IMR-90 (cell line): ENCODE measurements around the gene C16orf86. TPM values are rescaled to one million over a fixed set of nuclear protein-coding genes. Genes with fewer than 3 reads are reported as not detected.

Experiments
- ATAC-seq: fragments of 200-7000 bp; cut with Tn5 transposase; 2 replicates; pipeline ENCODE4 v1.9.1; 2020; ENCODE audit warnings: low read depth, mild to moderate bottlenecking, moderate library complexity
- BruUV-seq: library from RNA; stranded (reverse); fragments of 400-500 nt; replicated peaks from 2 replicates; lab custom pipeline; 2021; lab: Mats Ljungman, UMichigan
- CTCF ChIA-PET: fragments of 300-600 bp; formaldehyde crosslinking; extraction: SDS; loops from one replicate; lab custom pipeline; 2021; ENCODE audit warnings: antibody characterized with exemption; lab: Yijun Ruan, JAX
- POLR2A ChIA-PET: fragments of 300-600 bp; sonication (Branson Sonifier 250); formaldehyde crosslinking; loops from one replicate; lab custom pipeline; 2022; ENCODE audit warnings: antibody characterized with exemption; ENCODE audit not compliant: unreplicated experiment; lab: Charles Lee
- DNase-seq: peaks from one replicate; pipeline ENCODE4 v3.0.0; 2013
- H2AFZ ChIP-seq: replicated peaks from 2 replicates; pipeline ENCODE3; 2013; ENCODE audit warnings: low read length, mild to moderate bottlenecking; ENCODE audit not compliant: poor library complexity
- H2AK5ac ChIP-seq: 2 replicates; pipeline ENCODE4 v1.6.1; 2013; ENCODE audit warnings: low read depth, low read length, inconsistent platforms
- H2AK9ac ChIP-seq: replicated peaks from 2 replicates; pipeline ENCODE3; 2013; ENCODE audit warnings: mild to moderate bottlenecking, low read depth, low read length, moderate library complexity; ENCODE audit not compliant: poor library complexity
- H2BK120ac ChIP-seq: 2 replicates; pipeline ENCODE4 v1.6.1; 2013; ENCODE audit warnings: low read depth, low read length, inconsistent platforms
- H2BK15ac ChIP-seq: 3 replicates; pipeline ENCODE4 v1.6.1; 2013; ENCODE audit warnings: low read depth, low read length, inconsistent platforms
- H2BK20ac ChIP-seq: 2 replicates; pipeline ENCODE4 v1.6.1; 2013; ENCODE audit warnings: low read depth, mild to moderate bottlenecking, inconsistent platforms, low read length, moderate library complexity
- H2BK5ac ChIP-seq: 2 replicates; pipeline ENCODE4 v1.6.1; 2013; ENCODE audit warnings: mild to moderate bottlenecking, low read depth, low read length, inconsistent platforms; ENCODE audit not compliant: poor library complexity, severe bottlenecking
- H3K14ac ChIP-seq: replicated peaks from 2 replicates; pipeline ENCODE4 v1.6.1; 2013; ENCODE audit warnings: low read depth, low read length, inconsistent platforms
- H3K18ac ChIP-seq: 2 replicates; pipeline ENCODE4 v1.6.1; 2013; ENCODE audit warnings: low read depth, low read length, control low read depth
- H3K23ac ChIP-seq: 2 replicates; pipeline ENCODE4 v1.6.1; 2013; ENCODE audit warnings: low read depth, low read length, inconsistent platforms
- H3K27ac ChIP-seq: 2 replicates; pipeline ENCODE4 v1.5.1; 2013; ENCODE audit warnings: mild to moderate bottlenecking, control low read depth, low read length; ENCODE audit not compliant: insufficient read depth
- H3K27me3 ChIP-seq: 2 replicates; pipeline ENCODE4 v1.6.1; 2013; ENCODE audit warnings: low read length; ENCODE audit not compliant: control insufficient read depth, insufficient read depth
- H3K36me3 ChIP-seq: 2 replicates; pipeline ENCODE4 v1.6.1; 2013; ENCODE audit warnings: low read length, mixed read lengths; ENCODE audit not compliant: control insufficient read depth, insufficient read depth
- H3K4ac ChIP-seq: 2 replicates; pipeline ENCODE4 v1.6.1; 2013; ENCODE audit warnings: low read depth, low read length, inconsistent platforms
- H3K4me1 ChIP-seq: 2 replicates; pipeline ENCODE4 v1.6.1; 2013; ENCODE audit warnings: low read length, mixed read lengths; ENCODE audit not compliant: control insufficient read depth, insufficient read depth
- H3K4me2 ChIP-seq: 2 replicates; pipeline ENCODE4 v1.6.1; 2013; ENCODE audit warnings: low read depth, mild to moderate bottlenecking, control low read depth, low read length, moderate library complexity
- H3K4me3 ChIP-seq: 2 replicates; pipeline ENCODE4 v1.5.1; 2013; ENCODE audit warnings: low read depth, mild to moderate bottlenecking, control low read depth, low read length, moderate library complexity; ENCODE audit not compliant: insufficient read depth
- H3K56ac ChIP-seq: 2 replicates; pipeline ENCODE4 v1.6.1; 2013; ENCODE audit warnings: low read length, inconsistent platforms; ENCODE audit not compliant: insufficient read depth; ENCODE audit errors: extremely low read depth
- H3K79me1 ChIP-seq, 2 experiments: 2 replicates each; pipeline ENCODE4 v1.6.1; 2013; ENCODE audit warnings: low read length in 2 of 2, inconsistent platforms in 1 of 2, low read depth in 1 of 2
- H3K9ac ChIP-seq: 2 replicates; pipeline ENCODE4 v1.6.1; 2013; ENCODE audit warnings: low read depth, low read length, control low read depth
- H3K9me1 ChIP-seq: 2 replicates; pipeline ENCODE4 v1.6.1; 2013; ENCODE audit warnings: low read length, inconsistent platforms; ENCODE audit not compliant: insufficient read depth
- H3K9me3 ChIP-seq: 2 replicates; pipeline ENCODE4 v1.6.1; 2013; ENCODE audit warnings: low read length; ENCODE audit not compliant: control insufficient read depth, insufficient read depth
- H4K20me1 ChIP-seq: 2 replicates; pipeline ENCODE4 v1.6.1; 2013; ENCODE audit warnings: low read length, inconsistent platforms; ENCODE audit not compliant: insufficient read depth
- H4K5ac ChIP-seq: 2 replicates; pipeline ENCODE4 v1.6.1; 2013; ENCODE audit warnings: mild to moderate bottlenecking, low read depth, low read length, control low read depth
- H4K8ac ChIP-seq, 2 experiments: 2 replicates each; pipeline ENCODE4 v1.6.1; 2013; ENCODE audit warnings: low read depth in 2 of 2, low read length in 2 of 2, control low read depth in 1 of 2, inconsistent platforms in 1 of 2
- H4K91ac ChIP-seq: 2 replicates; pipeline ENCODE4 v1.6.1; 2013; ENCODE audit warnings: low read depth, low read length, inconsistent platforms; ENCODE audit not compliant: insufficient read depth
- BHLHE40 ChIP-seq: fragments of 150-350 bp; IDR thresholded peaks from 2 replicates; pipeline ENCODE4 v1.6.1; 2016; ENCODE audit warnings: mild to moderate bottlenecking, low read depth, low read length
- CEBPB ChIP-seq: IDR thresholded peaks from 2 replicates; pipeline ENCODE4 v1.6.1; 2012; ENCODE audit warnings: low read depth, low read length, improper control_type of control experiment
- MAZ ChIP-seq: IDR thresholded peaks from 2 replicates; pipeline ENCODE4 v1.6.1; 2012; ENCODE audit warnings: low read depth, mild to moderate bottlenecking, low read length, improper control_type of control experiment, moderate library complexity, borderline replicate concordance
- NFE2L2 ChIP-seq: fragments of 150-350 bp; IDR thresholded peaks from 2 replicates; pipeline ENCODE4 v1.6.1; 2016; ENCODE audit warnings: low read depth, mild to moderate bottlenecking, low read length
- POLR2A ChIP-seq: IDR thresholded peaks from 2 replicates; pipeline ENCODE4 v1.6.1; 2012; ENCODE audit warnings: mild to moderate bottlenecking, low read depth, low read length
- USF2 ChIP-seq: fragments of 150-350 bp; IDR thresholded peaks from 2 replicates; pipeline ENCODE4 v1.6.1; 2017; ENCODE audit warnings: mild to moderate bottlenecking, antibody characterized with exemption, low read length, low read depth
- WGBS, 2 experiments: methylation state at CpG; one replicate each; pipeline versions ENCODE4 v1.1.5 to v1.1.7; 2013; ENCODE audit warnings: missing lambda C conversion rate in 2 of 2; ENCODE audit not compliant: insufficient read length in 1 of 2; ENCODE audit errors: extremely low coverage in 2 of 2; 5-methylcytosine and 5-hydroxymethylcytosine counted together
- dilution Hi-C: fragments of 300-500 bp; cut with HindIII; formaldehyde crosslinking; loops from one replicate; pipeline ENCODE4 v1.14.3; 2018; ENCODE audit warnings: low sequenced_read_pairs; ENCODE audit not compliant: unreplicated experiment
- in situ Hi-C: fragments of 300-500 bp; cut with MboI; formaldehyde crosslinking; loops from 3 replicates; pipeline ENCODE4 v1.14.3; 2019; ENCODE audit warnings: low sequenced_read_pairs, inconsistent platforms, mixed read lengths
- intact Hi-C: fragments of 100-400 bp; cut with micrococcal nuclease; formaldehyde crosslinking; loops from 2 replicates; pipeline ENCODE4 v1.10.0; 2022
- polyA plus RNA-seq, 3 experiments: library from polyadenylated mRNA; depleted of rRNA; stranded (reverse); fragments of >200 nt; gene quantifications; 2 replicates each; pipeline ENCODE4 v1.2.3, GENCODE V29; 2012; ENCODE audit warnings: low replicate concordance in 1 of 3
- total RNA-seq: library from RNA; depleted of rRNA; stranded (reverse); fragments of >200 nt; gene quantifications from 2 replicates; pipeline ENCODE4 v1.2.3, GENCODE V29; 2012

Gene C16orf86
- total and polyA plus RNA-seq, 2 of the 4 experiments (the other 2 are of a cell fraction) = 0.54 to 0.70 TPM

GRCh38 chr16:67660564-67661028 is 6.0 kb upstream of the C16orf86 start, which contains the start of gene PARD6A:
TSS of gene PARD6A (plus strand) at chr16:67660960. CDS start at chr16:67661039, 79 bp downstream.
- peak within 1 kb of the TSS; percentile 88 for H4K91ac ChIP-seq
- H2BK20ac ChIP-seq = peak within 1 kb of the TSS; percentile 2; the same call in 1 of the 2 replicates
- H3K9me1 ChIP-seq = peaks cover 4% of the 10 kb centered on the region
- peak within 1 kb of the TSS; percentile 100 for H2AFZ ChIP-seq
- in situ Hi-C loops = loop anchor here (10.0 kb wide), 1 partner anchor 136 kb away; the partner anchor contains the start of gene RIPOR1
- dilution Hi-C loops = no loop called here
- H3K14ac ChIP-seq = peak within 1 kb of the TSS; percentile 96
- H4K20me1 ChIP-seq = peaks cover 5% of the 10 kb centered on the region
- H3K4ac ChIP-seq = peak within 1 kb of the TSS; percentile 94
- peak within 1 kb of the TSS; percentile 93 for H3K4me2 ChIP-seq
- no peak for TF ChIP-seq BHLHE40
- TF ChIP-seq MAZ = peak; percentile 91; the same call in 1 of the 2 replicates
- 0 out of 2 replicates have a peak, but pooled peaks have one; percentile 61 for TF ChIP-seq POLR2A
- TF ChIP-seq CEBPB = peak; percentile 100
- no peak for TF ChIP-seq NFE2L2
- 0 out of 2 replicates have a peak, but pooled peaks have one; percentile 29 for TF ChIP-seq USF2
- peak within 1 kb of the TSS; percentile 24; the same call in 1 of the 2 replicates for H3K56ac ChIP-seq
- ATAC-seq = peak; percentile 93
- peaks cover 3% of the 10 kb centered on the region; the same call in 1 of the 2 replicates for H3K36me3 ChIP-seq
- peak within 1 kb of the TSS; percentile 2; the same call in 1 of the 2 replicates for H2BK120ac ChIP-seq
- peak within 1 kb of the TSS; percentile 28 for H3K18ac ChIP-seq
- H3K27ac ChIP-seq = peak within 1 kb of the TSS; percentile 65
- WGBS, 2 experiments = 0% methylated on average over 46 of the region's 48 CpGs; no CpG with 5 or more reads in 1 of the 2 experiments
- H2BK5ac ChIP-seq = peak within 1 kb of the TSS; percentile 63
- peaks cover 8 to 26% of the 10 kb centered on the region in 2 experiments for H3K79me1 ChIP-seq
- POLR2A ChIA-PET = no interaction called here
- peak within 1 kb of the TSS; percentile 64 for H3K4me3 ChIP-seq
- peaks cover 6% of the 10 kb centered on the region; the same call in 1 of the 2 replicates for H3K4me1 ChIP-seq
- intact Hi-C loops = no loop called here
- H4K8ac ChIP-seq = peak within 1 kb of the TSS; percentile 87 to 95
- no peaks in the 10 kb centered on the region for H3K27me3 ChIP-seq
- peak within 1 kb of the TSS; percentile 59; the same call in 1 of the 3 replicates for H2BK15ac ChIP-seq
- peak within 1 kb of the TSS; percentile 67 for H3K9ac ChIP-seq
- H4K5ac ChIP-seq = peak within 1 kb of the TSS; percentile 69
- no peaks in the 10 kb centered on the region for H3K9me3 ChIP-seq
- H2AK9ac ChIP-seq = peak within 1 kb of the TSS; percentile 95
- peak within 1 kb of the TSS; percentile 87 for H2AK5ac ChIP-seq
- CTCF ChIA-PET = interaction anchor here (1.0 to 1.4 kb wide), 2 partner anchors 99 to 139 kb away, joined by 4 read pairs; partner anchors contain the start of gene CTCF
- peak within 1 kb of the TSS; percentile 96 for H3K23ac ChIP-seq
- no TSS peak for BruUV-seq
- DNase-seq = peak; percentile 96
